OCI-LY3 (cell line): Measurements from ENCODE around the gene LYSMD4.

Source experiments
- H2AFZ ChIP-seq: fragments of 200-600, 300-600 bp; shearing (Covaris generic); 2 replicates; pipeline ENCODE4 v1.6.0; 2014; ENCODE audit warnings: antibody characterized with exemption, low read depth, low read length
- H3K27ac ChIP-seq: fragments of 200-600, 300-600 bp; sonication (generic); 2 replicates; pipeline ENCODE4 v1.5.1; 2014; ENCODE audit warnings: mild to moderate bottlenecking, low read length, moderate library complexity, mixed read lengths
- H3K27me3 ChIP-seq: fragments of 200-600, 300-600 bp; sonication (generic); 2 replicates; pipeline ENCODE4 v1.6.1; 2014; ENCODE audit warnings: low read depth, low read length, mixed read lengths
- H3K36me3 ChIP-seq: fragments of 200-600, 300-600 bp; sonication (generic); replicated peaks from 2 replicates; pipeline ENCODE3; 2014; ENCODE audit warnings: low read depth, low read length, mixed read lengths
- H3K4me1 ChIP-seq: fragments of 300-600, 200-600 bp; sonication (generic); 2 replicates; pipeline ENCODE4 v1.6.1; 2014; ENCODE audit warnings: low read length, mixed read lengths
- H3K4me2 ChIP-seq: fragments of 200-600, 300-600 bp; sonication (generic); 2 replicates; pipeline ENCODE4 v1.6.1; 2014; ENCODE audit warnings: low read length, mixed read lengths
- H3K4me3 ChIP-seq: fragments of 300-600, 200-600 bp; sonication (generic); 2 replicates; pipeline ENCODE4 v1.5.1; 2014; ENCODE audit warnings: antibody characterized with exemption, mild to moderate bottlenecking, low read length, moderate library complexity
- H3K79me2 ChIP-seq: fragments of 300-600, 200-600 bp; shearing (Covaris generic); 2 replicates; pipeline ENCODE4 v1.6.1; 2014; ENCODE audit warnings: mild to moderate bottlenecking, low read length, mixed read lengths
- H3K9ac ChIP-seq: fragments of 300-600, 200-600 bp; shearing (Covaris generic); 2 replicates; pipeline ENCODE4 v1.6.0; 2014; ENCODE audit warnings: mild to moderate bottlenecking, low read length, moderate library complexity
- H3K9me3 ChIP-seq: fragments of 200-600, 300-600 bp; shearing (Covaris generic); 2 replicates; pipeline ENCODE4 v1.6.1; 2014; ENCODE audit warnings: low read length, mixed read lengths; ENCODE audit not compliant: insufficient read depth
- H4K20me1 ChIP-seq: fragments of 200-600, 300-600 bp; sonication (generic); 2 replicates; pipeline ENCODE4 v1.6.1; 2016; ENCODE audit warnings: low read length, mixed read lengths; ENCODE audit not compliant: insufficient read depth
- CTCF ChIP-seq: fragments of 200-600, 300-600 bp; sonication (generic); IDR thresholded peaks from 2 replicates; pipeline ENCODE4 v1.5.1; 2014; ENCODE audit warnings: antibody characterized with exemption, low read length, low read depth
- EZH2phosphoT487 ChIP-seq: fragments of 200-600 bp; shearing (Covaris generic); IDR thresholded peaks from 2 replicates; pipeline ENCODE4 v1.6.1; 2018; ENCODE audit warnings: antibody characterized with exemption, mixed run types, low read depth

Gene LYSMD4

GRCh38 chr15:99706557-99707303 is 26.5 kb downstream of the LYSMD4 start:
- H3K27ac ChIP-seq, result no peak overlapping the region
- no peaks in the 10 kb centered on the region for H3K9me3 ChIP-seq
- no peak overlapping the region for H3K4me3 ChIP-seq
- peak overlapping the region; percentile 23 for H3K4me2 ChIP-seq
- H2AFZ ChIP-seq, result no peak overlapping the region
- H3K79me2 ChIP-seq, result no peaks in the 10 kb centered on the region
- peaks cover 21% of the 10 kb centered on the region for H3K4me1 ChIP-seq
- peaks cover 19% of the 10 kb centered on the region for H3K36me3 ChIP-seq
- no peaks in the 10 kb centered on the region for H3K27me3 ChIP-seq
- H3K9ac ChIP-seq, result no peak overlapping the region
- TF ChIP-seq EZH2phosphoT487, result no peak
- TF ChIP-seq CTCF, result no peak
- H4K20me1 ChIP-seq, result no peaks in the 10 kb centered on the region

- no peak overlapping the region for H3K27ac ChIP-seq
- H3K27me3 ChIP-seq, result no peaks in the 10 kb centered on the region
- H3K9me3 ChIP-seq, result no peaks in the 10 kb centered on the region
- no peak overlapping the region for H3K4me2 ChIP-seq
- peaks cover 8% of the 10 kb centered on the region for H3K36me3 ChIP-seq
- H3K9ac ChIP-seq, result no peak overlapping the region
- no peak overlapping the region for H3K4me3 ChIP-seq
- no peaks in the 10 kb centered on the region for H4K20me1 ChIP-seq
- no peak overlapping the region for H2AFZ ChIP-seq
- TF ChIP-seq EZH2phosphoT487 (no peak), CTCF (peak; percentile 95)
- no peaks in the 10 kb centered on the region for H3K79me2 ChIP-seq
- H3K4me1 ChIP-seq, result peaks cover 21% of the 10 kb centered on the region
These were observed 28.8 kb downstream of the LYSMD4 start for GRCh38 chr15:99704444-99704838.

- no peaks in the 10 kb centered on the region for H3K79me2 ChIP-seq
- no peaks in the 10 kb centered on the region for H3K27me3 ChIP-seq
- H3K4me2 ChIP-seq, result no peak overlapping the region
- H4K20me1 ChIP-seq, result no peaks in the 10 kb centered on the region
- H3K36me3 ChIP-seq, result peaks cover 8% of the 10 kb centered on the region
- H3K9me3 ChIP-seq, result no peaks in the 10 kb centered on the region
- TF ChIP-seq EZH2phosphoT487, result no peak
- no peak for TF ChIP-seq CTCF
- H2AFZ ChIP-seq, result no peak overlapping the region
- H3K9ac ChIP-seq, result no peak overlapping the region
- H3K4me1 ChIP-seq, result peaks cover 21% of the 10 kb centered on the region
- no peak overlapping the region for H3K4me3 ChIP-seq
- H3K27ac ChIP-seq, result no peak overlapping the region
These were observed 29.4 kb downstream of the LYSMD4 start for GRCh38 chr15:99703603-99704443.

GRCh38 chr15:99702895-99703602 is 30.2 kb downstream of the LYSMD4 start:
- Histone ChIP-seq H3K9me3 (no peaks in the 10 kb centered on the region), H3K36me3 (peaks cover 5% of the 10 kb centered on the region), H3K4me3 (no peak overlapping the region), H3K9ac (no peak overlapping the region), H3K4me1 (peaks cover 21% of the 10 kb centered on the region), H2AFZ (no peak overlapping the region), H4K20me1 (no peaks in the 10 kb centered on the region), H3K79me2 (no peaks in the 10 kb centered on the region), H3K27ac (no peak overlapping the region), H3K4me2 (no peak overlapping the region), H3K27me3 (no peaks in the 10 kb centered on the region)
- no peak for TF ChIP-seq CTCF
- no peak for TF ChIP-seq EZH2phosphoT487
